Measurements from ENCODE around the gene SLC16A8.
A peak's percentile ranks its signal among the peaks of the same experiment; 100 is the strongest.

Gene SLC16A8

DNA sequence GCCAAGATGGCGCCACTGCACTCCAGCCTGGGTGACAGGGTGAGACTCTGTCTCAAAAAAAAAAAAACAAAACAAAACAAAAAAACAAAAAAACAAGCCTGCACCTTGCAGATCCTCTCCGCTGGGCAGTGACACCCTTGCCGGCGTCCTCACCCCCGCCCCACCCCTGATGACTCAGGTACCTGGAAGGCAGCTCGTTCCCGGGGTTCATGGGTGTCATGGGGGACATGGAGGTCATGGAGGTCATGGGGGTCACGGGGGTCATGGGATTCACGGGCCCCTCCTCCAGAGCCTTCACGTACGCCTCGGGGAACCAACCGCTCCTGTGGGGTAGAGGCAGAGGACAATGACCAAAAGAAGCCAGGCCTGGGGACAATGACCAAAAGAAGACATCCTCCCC lies 3.0 kb upstream of the SLC16A8 start:
- TF ChIP-seq, protein P1, sequence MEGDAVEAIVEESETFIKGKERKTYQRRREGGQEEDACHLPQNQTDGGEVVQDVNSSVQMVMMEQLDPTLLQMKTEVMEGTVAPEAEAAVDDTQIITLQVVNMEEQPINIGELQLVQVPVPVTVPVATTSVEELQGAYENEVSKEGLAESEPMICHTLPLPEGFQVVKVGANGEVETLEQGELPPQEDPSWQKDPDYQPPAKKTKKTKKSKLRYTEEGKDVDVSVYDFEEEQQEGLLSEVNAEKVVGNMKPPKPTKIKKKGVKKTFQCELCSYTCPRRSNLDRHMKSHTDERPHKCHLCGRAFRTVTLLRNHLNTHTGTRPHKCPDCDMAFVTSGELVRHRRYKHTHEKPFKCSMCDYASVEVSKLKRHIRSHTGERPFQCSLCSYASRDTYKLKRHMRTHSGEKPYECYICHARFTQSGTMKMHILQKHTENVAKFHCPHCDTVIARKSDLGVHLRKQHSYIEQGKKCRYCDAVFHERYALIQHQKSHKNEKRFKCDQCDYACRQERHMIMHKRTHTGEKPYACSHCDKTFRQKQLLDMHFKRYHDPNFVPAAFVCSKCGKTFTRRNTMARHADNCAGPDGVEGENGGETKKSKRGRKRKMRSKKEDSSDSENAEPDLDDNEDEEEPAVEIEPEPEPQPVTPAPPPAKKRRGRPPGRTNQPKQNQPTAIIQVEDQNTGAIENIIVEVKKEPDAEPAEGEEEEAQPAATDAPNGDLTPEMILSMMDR (IDR thresholded peaks at IDR 0.05; ENCODE audit: borderline replicate concordance, control extremely low read depth, extremely low read depth, insufficient read depth, missing control alignments), result no peak
- DNase-seq (ENCODE audit: low spot score), result no peak
- in situ Hi-C loops (cut with MboI; ENCODE audit: low sequenced_read_pairs, unreplicated experiment), result no loop called here

DNA sequence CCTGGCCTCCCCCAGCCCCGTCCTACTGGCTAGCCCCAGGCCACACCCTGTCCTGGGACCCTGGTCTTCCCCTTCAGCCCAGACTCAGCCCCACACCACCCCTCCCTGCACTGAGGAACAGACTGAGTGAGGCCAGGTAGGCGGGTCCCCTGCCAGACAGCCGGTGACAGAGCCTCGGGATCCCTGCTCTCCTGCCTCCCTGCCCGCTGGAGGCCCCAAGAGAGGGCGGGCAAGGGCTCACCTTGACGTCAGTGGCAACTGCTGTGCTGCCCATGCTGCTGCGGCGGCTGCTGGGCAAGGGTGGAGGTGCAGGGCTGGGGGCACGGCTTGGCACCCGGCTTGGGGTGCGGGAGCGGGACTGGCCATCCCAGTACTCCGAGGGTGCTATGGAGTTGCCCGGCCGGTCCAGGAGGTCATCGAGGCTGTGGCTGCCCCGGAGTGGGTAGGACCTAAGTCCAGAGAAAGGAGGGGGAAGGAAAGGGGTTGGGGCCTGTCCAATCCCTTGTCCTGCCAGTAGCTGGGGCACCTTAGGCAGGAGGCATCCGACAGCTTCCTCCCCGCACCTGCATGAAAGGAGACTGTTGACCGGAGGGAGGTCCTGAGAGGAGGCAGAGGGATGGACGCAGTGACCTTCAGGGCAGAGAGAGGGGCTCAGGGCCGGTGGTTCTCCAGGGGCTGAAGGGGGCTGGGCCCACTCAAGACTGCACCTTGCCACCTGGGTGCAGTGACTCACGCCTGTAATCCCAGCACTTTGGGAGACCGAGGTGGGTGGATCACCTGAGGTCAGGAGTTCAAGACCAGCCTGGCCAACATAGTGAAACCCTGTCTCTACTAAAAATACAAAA lies 2.2 kb upstream of the SLC16A8 start:
- DNase-seq (ENCODE audit: low spot score), result no peak
- TF ChIP-seq, protein P1 (IDR thresholded peaks at IDR 0.05; ENCODE audit: borderline replicate concordance, control extremely low read depth, extremely low read depth, insufficient read depth, missing control alignments), result no peak
- in situ Hi-C loops (cut with MboI; ENCODE audit: low sequenced_read_pairs, unreplicated experiment), result no loop called here

DNA sequence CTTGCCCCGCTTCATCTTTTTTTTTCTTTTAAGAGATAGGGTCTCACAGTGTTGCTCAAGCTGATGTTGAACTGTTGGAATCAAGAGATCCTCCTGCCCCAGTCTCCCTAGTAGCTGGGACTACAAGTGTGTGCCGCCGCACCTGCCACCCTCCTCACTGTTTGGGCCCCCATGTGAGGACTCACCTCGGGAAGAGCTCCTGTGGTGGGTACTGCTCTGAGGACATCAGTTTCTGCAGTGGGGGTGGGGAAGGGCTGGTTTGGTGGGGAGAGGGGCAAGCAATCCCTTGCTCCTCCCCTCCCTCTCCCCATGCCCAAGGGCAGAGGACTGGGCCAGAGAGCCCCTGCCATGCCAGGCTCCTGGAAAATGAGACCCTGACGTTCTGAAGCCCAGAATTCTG lies 1.5 kb upstream of the SLC16A8 start:
- no peak for DNase-seq (ENCODE audit: low spot score)
- TF ChIP-seq, protein P1 (IDR thresholded peaks at IDR 0.05; ENCODE audit: borderline replicate concordance, control extremely low read depth, extremely low read depth, insufficient read depth, missing control alignments), result no peak
- in situ Hi-C loops (cut with MboI; ENCODE audit: low sequenced_read_pairs, unreplicated experiment), result no loop called here

DNA sequence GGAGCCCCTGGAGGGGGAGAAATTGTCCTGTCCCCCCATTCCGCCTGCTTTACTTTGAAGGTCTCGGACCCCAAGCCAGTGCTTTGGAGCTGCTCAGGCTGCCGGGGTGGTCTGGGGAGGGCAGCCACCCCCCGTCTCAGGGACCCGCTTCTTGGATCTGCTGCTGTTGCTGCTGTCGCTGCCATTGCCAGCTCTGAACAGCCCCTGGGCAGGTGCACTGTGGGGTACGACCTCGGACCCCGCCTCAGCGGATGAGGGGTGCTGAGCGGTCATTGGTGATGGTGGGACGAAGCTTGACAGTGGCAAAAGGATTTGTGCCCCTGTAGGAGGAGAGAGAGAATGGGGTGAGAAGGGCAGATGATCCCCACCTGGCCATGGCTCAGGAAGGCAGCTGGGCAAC lies 1.1 kb upstream of the SLC16A8 start:
- in situ Hi-C loops (cut with MboI; ENCODE audit: low sequenced_read_pairs, unreplicated experiment), result no loop called here
- TF ChIP-seq, protein P1 (IDR thresholded peaks at IDR 0.05; ENCODE audit: borderline replicate concordance, control extremely low read depth, extremely low read depth, insufficient read depth, missing control alignments), result no peak
- DNase-seq (ENCODE audit: low spot score), result no peak

DNA sequence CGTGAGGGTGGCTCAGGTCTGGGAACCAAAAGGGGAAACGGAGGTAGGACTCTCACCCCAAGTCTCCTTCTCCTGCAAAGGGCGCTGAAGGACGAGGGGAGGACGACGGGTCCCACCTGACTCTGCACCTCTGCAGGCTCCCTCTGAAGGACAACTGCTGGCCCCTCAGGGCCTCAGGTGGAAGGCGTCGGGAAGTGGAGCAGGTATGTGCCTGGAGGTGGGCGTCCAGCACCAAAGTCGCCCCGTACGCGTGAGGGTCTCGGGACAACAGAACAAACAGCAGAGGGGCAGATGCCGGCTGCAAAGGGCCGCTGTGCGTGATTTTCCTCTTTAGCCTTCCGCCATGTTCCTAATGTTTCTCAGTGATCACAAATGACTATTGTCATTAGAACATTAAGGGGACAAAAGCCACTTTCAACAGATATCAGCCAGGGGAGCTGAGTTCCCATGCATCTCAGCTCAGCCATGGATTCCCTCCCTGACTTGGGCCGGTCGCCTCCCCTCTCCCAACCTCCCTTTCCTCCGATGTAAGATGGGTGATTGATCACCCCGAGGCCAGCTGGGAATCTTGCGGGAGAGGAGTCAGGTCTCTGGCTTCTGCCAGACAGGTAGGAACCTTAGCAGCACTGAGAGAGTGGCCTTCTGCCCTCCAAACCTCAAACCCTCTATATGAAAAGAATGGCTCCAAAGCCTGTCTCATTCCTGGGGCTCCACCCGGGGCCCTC lies 836 bp downstream of the SLC16A8 start:
- TF ChIP-seq, protein P1 (IDR thresholded peaks at IDR 0.05; ENCODE audit: borderline replicate concordance, control extremely low read depth, extremely low read depth, insufficient read depth, missing control alignments), result no peak
- in situ Hi-C loops (cut with MboI; ENCODE audit: low sequenced_read_pairs, unreplicated experiment), result no loop called here
- no peak for DNase-seq (ENCODE audit: low spot score)

DNA sequence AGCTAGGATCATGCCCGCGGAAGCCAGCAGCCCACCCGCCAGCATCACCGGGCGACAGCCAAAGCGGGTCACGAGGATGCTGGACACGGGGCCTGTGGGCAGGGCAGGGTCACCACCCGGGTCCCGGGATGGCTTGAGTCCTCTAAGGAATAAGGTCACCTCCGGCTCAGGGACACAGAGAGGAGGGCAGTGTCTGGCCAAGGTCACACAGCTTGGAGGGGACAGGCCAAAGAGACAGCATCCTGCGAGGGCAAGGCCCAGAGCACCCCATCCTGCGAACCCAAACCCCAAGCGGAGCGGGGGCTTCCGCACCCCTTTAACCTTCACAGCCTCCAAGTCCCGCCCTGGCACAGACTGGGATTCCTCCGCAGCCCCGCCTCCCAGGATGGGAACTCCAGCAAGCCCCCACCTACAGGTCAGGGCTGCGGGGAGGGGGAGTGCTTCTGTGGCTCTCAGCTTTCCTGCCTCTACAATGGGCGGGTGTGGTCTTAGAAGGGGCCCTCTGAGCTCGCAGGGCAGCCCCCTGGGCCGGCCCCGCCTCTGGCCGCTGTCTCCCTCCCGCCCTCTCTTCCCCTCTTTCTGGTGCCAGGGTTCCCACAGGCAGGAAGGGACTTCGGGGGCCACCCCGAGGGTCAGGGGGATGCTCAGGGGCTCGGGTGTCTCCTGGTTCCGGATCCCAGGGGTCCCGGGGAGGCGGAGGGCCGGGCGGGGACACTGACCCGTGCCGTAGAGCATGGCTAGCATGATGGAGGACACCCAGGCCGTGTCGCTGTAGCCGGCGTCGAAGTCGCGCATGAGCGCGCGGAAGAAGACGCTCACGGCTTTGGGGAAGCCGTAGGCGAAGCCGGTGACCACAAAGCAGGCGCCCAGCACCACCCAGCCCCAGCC lies 1.8 kb downstream of the SLC16A8 start:
- in situ Hi-C loops (cut with MboI; ENCODE audit: low sequenced_read_pairs, unreplicated experiment), result no loop called here
- TF ChIP-seq, protein P1 (IDR thresholded peaks at IDR 0.05; ENCODE audit: borderline replicate concordance, control extremely low read depth, extremely low read depth, insufficient read depth, missing control alignments), result no peak
- DNase-seq (ENCODE audit: low spot score), result peak; percentile 74
